ENCODE measurements around the gene NRDC. TPM values are rescaled to one million over a fixed set of nuclear protein-coding genes. Genes with fewer than 3 reads are reported as not detected.

NRDC gene
- total RNA-seq, 4 donors from 2014 or later, result 53.3 to 61.5 (median 57.9) TPM

GRCh38 chr1:51792864-51793263, 85.7 kb downstream of the NRDC start:
- TF ChIP-seq EP300 (IDR thresholded peaks at IDR 0.05) (no peak), POLR2AphosphoS5 (IDR thresholded peaks at IDR 0.05) (peak in 1 of 2 donors; percentile 16), POLR2A (IDR thresholded peaks at IDR 0.05; ENCODE audit: low read depth) (no peak), CTCF (IDR thresholded peaks at IDR 0.05) (no peak)
- H3K27ac ChIP-seq (replicated peaks in 1 of 4), result no peak overlapping the region
- 95% methylated on average over 1 of the region's 1 CpG for WGBS
- intact Hi-C loops (cut with DNase I), result no loop called here
- peaks cover 54 to 100% (median 89%) of the 10 kb centered on the region in 4 donors for H3K36me3 ChIP-seq
- H3K4me1 ChIP-seq, result no peaks in the 10 kb centered on the region
- no peaks in the 10 kb centered on the region for H3K9me3 ChIP-seq
- no peak for DNase-seq (ENCODE audit: extremely low spot score)
- H3K27me3 ChIP-seq, result no peaks in the 10 kb centered on the region
- H3K4me3 ChIP-seq, result no peak overlapping the region

- intact Hi-C loops (cut with DNase I), result no loop called here
- Histone ChIP-seq H3K27me3 (no peaks in the 10 kb centered on the region), H3K27ac (replicated peaks in 1 of 4) (no peak overlapping the region), H3K9me3 (no peaks in the 10 kb centered on the region), H3K36me3 (peaks cover 54 to 100% (median 90%) of the 10 kb centered on the region in 4 donors), H3K4me3 (no peak overlapping the region), H3K4me1 (no peaks in the 10 kb centered on the region)
- 92% methylated on average over 1 of the region's 1 CpG for WGBS
- DNase-seq (ENCODE audit: extremely low spot score), result no peak
- no peak for TF ChIP-seq POLR2A (IDR thresholded peaks at IDR 0.05; ENCODE audit: low read depth)
- no peak for TF ChIP-seq POLR2AphosphoS5 (IDR thresholded peaks at IDR 0.05)
- no peak for TF ChIP-seq CTCF (IDR thresholded peaks at IDR 0.05)
- no peak for TF ChIP-seq EP300 (IDR thresholded peaks at IDR 0.05)
These were observed 86.6 kb downstream of the NRDC start for GRCh38 chr1:51791888-51792287.

- TF ChIP-seq POLR2A (IDR thresholded peaks at IDR 0.05; ENCODE audit: low read depth), result no peak
- no peak for TF ChIP-seq CTCF (IDR thresholded peaks at IDR 0.05)
- TF ChIP-seq POLR2AphosphoS5 (IDR thresholded peaks at IDR 0.05), result no peak
- no peak for TF ChIP-seq EP300 (IDR thresholded peaks at IDR 0.05)
- intact Hi-C loops (cut with DNase I), result no loop called here
These were observed 88.1 kb downstream of the NRDC start for GRCh38 chr1:51790385-51790784.

GRCh38 chr1:51789342-51789741, 89.2 kb downstream of the NRDC start:
- Histone ChIP-seq H3K27ac (replicated peaks in 1 of 4) (no peak overlapping the region), H3K4me1 (peaks cover 0 to 7% (median 0%) of the 10 kb centered on the region in 4 donors), H3K36me3 (peaks cover 75 to 100% (median 95%) of the 10 kb centered on the region in 4 donors), H3K27me3 (no peaks in the 10 kb centered on the region), H3K9me3 (no peaks in the 10 kb centered on the region), H3K4me3 (no peak overlapping the region)
- no peak for DNase-seq (ENCODE audit: extremely low spot score)
- TF ChIP-seq POLR2AphosphoS5 (IDR thresholded peaks at IDR 0.05) (peak in 1 of 2 donors; percentile 3), CTCF (IDR thresholded peaks at IDR 0.05) (no peak), EP300 (IDR thresholded peaks at IDR 0.05) (no peak), POLR2A (IDR thresholded peaks at IDR 0.05; ENCODE audit: low read depth) (no peak)
- intact Hi-C loops (cut with DNase I), result no loop called here
- 92% methylated on average over 1 of the region's 1 CpG for WGBS

More at GRCh38 chr1:51790385-51790784, 88.1 kb downstream of the NRDC start:
- no peak for DNase-seq (ENCODE audit: extremely low spot score)
- Histone ChIP-seq H3K4me3 (no peak overlapping the region), H3K36me3 (peaks cover 65 to 100% (median 94%) of the 10 kb centered on the region in 4 donors), H3K27ac (replicated peaks in 1 of 4) (no peak overlapping the region), H3K9me3 (no peaks in the 10 kb centered on the region), H3K27me3 (no peaks in the 10 kb centered on the region), H3K4me1 (peaks cover 0 to under 1% (median 0%) of the 10 kb centered on the region in 4 donors)
- 95% methylated on average over 5 of the region's 6 CpGs for WGBS

GRCh38 chr1:51788938-51789337, 89.6 kb downstream of the NRDC start:
- intact Hi-C loops (cut with DNase I), result no loop called here
- no peaks in the 10 kb centered on the region for H3K9me3 ChIP-seq
- H3K27me3 ChIP-seq, result no peaks in the 10 kb centered on the region
- DNase-seq (ENCODE audit: extremely low spot score), result no peak
- H3K4me3 ChIP-seq, result no peak overlapping the region
- H3K27ac ChIP-seq (replicated peaks in 1 of 4), result no peak overlapping the region
- peaks cover 72 to 100% (median 95%) of the 10 kb centered on the region in 4 donors for H3K36me3 ChIP-seq
- H3K4me1 ChIP-seq, result peaks cover 0 to 7% (median 0%) of the 10 kb centered on the region in 4 donors
- 63% methylated on average over 2 of the region's 2 CpGs for WGBS
- TF ChIP-seq POLR2A (IDR thresholded peaks at IDR 0.05; ENCODE audit: low read depth) (no peak), POLR2AphosphoS5 (IDR thresholded peaks at IDR 0.05) (no peak), CTCF (IDR thresholded peaks at IDR 0.05) (no peak), EP300 (IDR thresholded peaks at IDR 0.05) (no peak)
